ENCODE measurements around the gene CLPX.
"Not testable (repeated sequence)": the region's sequence is repeated elsewhere in the genome, so short reads cannot be mapped to it uniquely, and the experiment has no call there.

Gene CLPX

DNA sequence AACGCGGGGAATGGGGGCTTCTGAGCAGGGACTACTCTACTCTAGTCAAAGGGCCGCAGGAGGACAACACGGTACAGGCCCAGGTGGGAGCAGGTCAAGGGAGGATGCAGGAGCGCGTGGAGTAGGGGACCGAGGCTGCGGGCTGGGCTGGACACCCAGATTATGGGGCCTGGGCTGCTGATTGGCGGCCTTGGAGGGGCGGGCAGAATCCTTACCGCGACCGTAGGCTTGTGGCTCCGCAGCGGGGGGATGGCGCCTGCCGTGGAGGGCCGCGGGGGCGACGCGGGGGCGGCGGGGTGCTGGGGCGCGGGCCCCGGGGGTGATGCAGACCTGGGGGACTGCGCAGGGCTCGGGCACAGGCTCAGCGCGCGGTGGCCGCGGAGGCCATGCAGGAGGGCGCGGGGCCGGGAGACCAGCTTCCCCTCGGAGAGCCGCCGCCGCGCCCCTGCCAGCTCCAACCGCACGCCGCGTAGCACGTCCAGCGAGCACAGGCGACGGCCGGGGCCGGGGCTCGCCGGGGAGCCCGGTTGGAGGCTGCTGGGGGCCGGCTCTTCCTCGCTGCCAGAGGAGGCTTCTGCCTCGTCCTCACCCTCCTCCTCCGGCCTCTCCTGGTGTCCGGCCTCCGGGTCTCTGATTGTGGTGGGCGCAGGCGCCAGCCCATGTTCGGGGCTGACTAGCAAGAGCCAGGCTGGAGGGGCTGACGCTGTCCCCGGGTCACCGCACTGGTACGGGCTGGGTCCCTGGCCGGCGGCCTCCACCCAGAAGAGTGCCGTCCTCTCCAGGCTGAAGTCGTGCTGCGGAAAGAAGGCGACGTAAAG, 83.0 kb downstream of the CLPX start:
- DNase-seq (ENCODE audit: low read depth in 2 of 2) = no peak

DNA sequence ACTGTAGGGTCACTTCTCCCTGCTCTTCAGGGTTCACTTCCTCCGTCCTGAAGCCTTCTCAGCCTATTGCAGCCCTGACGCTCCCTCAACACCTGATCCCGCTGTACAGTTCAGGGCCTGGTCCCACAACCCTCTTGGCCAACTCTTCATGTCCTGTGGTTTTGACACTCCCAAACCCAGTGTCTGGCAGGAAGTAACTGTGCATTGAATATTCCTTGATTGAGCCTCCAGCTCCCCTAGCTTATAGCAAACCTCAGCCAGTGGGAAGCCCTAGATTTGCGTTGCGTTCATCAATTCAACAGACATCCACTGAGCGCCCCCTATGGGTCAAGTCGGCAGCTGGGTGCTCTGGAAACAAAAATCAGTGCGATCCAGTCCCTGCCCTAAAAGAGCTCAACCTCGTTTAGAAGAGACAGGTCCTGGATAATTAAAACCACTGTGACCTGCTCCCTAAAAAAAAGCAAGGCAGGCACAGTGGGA, 83.7 kb downstream of the CLPX start:
- peak; percentile 39 to 46 for DNase-seq (ENCODE audit: low read depth in 2 of 2)

DNA sequence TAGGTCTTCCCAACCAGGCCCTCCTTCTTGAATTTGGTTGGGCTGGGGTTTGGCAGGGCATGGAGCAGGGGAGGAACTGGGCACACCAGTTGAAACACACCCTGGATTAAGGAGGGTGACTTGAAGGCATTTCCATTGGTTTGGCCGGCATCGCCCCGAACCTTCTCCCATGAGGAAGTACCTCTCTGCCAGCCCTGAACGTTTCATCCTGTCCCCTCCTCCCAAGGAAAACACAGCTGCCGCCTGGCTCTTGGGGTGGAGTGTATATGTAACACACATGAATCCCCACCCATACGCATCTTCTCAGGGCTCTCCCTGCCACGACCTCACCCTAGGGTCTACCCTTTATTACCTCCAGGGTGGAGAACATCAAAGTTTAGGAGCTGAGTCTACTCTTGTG, 84.7 kb downstream of the CLPX start:
- no peak for DNase-seq (ENCODE audit: low read depth in 2 of 2)

DNA sequence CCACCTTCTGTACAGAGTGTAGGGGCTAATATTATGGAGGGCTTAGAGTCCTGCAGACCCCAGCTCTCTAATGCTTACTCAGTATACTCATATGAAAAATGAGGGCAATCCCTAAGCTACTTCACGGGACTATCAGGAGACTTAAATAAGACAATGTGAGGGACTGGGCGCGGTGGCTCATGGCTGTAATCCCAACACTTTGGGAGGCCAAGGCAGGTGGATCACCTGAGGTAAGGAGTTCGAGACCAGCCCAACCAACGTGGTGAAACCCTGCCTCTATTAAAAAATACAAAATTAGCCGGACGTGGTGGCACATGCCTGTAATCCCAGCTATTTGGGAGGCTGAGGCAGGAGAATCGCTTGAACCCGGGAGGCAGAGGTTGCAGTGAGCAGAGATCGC, 85.3 kb downstream of the CLPX start:
- DNase-seq (ENCODE audit: low read depth in 2 of 2) = not testable (repeated sequence)

DNA sequence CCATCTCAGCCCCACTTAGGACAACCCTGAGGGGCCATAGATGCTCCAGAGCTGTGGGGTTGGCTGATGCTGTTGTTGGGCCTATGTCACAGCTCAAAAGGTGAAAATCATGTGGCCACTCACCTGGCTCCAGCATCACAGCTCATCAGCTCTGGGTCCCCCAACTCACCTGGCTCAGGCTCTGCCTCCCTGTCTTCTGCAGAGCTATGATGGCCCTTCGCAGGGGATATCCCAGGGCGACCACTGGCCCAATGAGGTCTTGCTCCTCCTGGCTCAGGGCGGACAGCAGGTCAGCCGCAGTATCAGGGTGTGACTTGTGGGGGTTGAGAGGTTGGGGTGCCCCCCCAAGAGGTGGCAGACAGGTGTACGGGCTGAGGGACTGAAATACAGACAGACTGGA, 85.8 kb downstream of the CLPX start:
- no peak for DNase-seq (ENCODE audit: low read depth in 2 of 2)
